ENCODE data around the gene PRDM4.

- no peak for TF ChIP-seq CTCF (IDR thresholded peaks at IDR 0.05; ENCODE audit: low read length)
- no peak for TF ChIP-seq EZH2phosphoT487 (IDR thresholded peaks at IDR 0.05; ENCODE audit: low read length)
- no peak for TF ChIP-seq EZH2 (optimal IDR thresholded peaks at IDR 0.05; ENCODE audit: low read depth, low read length)
Observed at GRCh38 chr12:107767466-107767865, 6.5 kb upstream of the PRDM4 start.
